ENCODE data around the gene TRHDE. TPM values are rescaled to one million over a fixed set of nuclear protein-coding genes. Genes with fewer than 3 reads are reported as not detected.
A peak's percentile ranks its signal among the peaks of the same experiment; 100 is the strongest.

The TRHDE gene
- polyA plus RNA-seq, 4 donors = 21.1 to 25.9 (median 22.3) TPM

- no peak for DNase-seq (ENCODE audit: low read depth in 4 of 4, low spot score in 2 of 4)
Observed at GRCh38 chr12:72307229-72307628, 35.1 kb downstream of the TRHDE start.

- no peak for DNase-seq (ENCODE audit: low read depth in 4 of 4, low spot score in 2 of 4)
Observed at GRCh38 chr12:72311946-72312345, 39.8 kb downstream of the TRHDE start.

GRCh38 chr12:72313806-72314205, 41.6 kb downstream of the TRHDE start:
- peak in 1 of 4 donors; percentile 7 for DNase-seq (ENCODE audit: low read depth in 4 of 4, low spot score in 2 of 4)

- DNase-seq (ENCODE audit: low read depth in 4 of 4, low spot score in 2 of 4) = no peak
Observed at GRCh38 chr12:72315858-72316257, 43.7 kb downstream of the TRHDE start.

- DNase-seq (ENCODE audit: low read depth in 4 of 4, low spot score in 2 of 4) = no peak
Observed at GRCh38 chr12:72318341-72318740, 46.2 kb downstream of the TRHDE start.

GRCh38 chr12:72323881-72324280, 51.7 kb downstream of the TRHDE start:
- DNase-seq (ENCODE audit: low read depth in 4 of 4, low spot score in 2 of 4) = no peak

GRCh38 chr12:72330301-72330700, 58.1 kb downstream of the TRHDE start:
- peak; percentile 60 to 77 (median 71) for DNase-seq (ENCODE audit: low read depth in 4 of 4, low spot score in 2 of 4)

GRCh38 chr12:72330784-72331183, 58.6 kb downstream of the TRHDE start:
- peak in 1 of 4 donors; percentile 5 for DNase-seq (ENCODE audit: low read depth in 4 of 4, low spot score in 2 of 4)

- no peak for DNase-seq (ENCODE audit: low read depth in 4 of 4, low spot score in 2 of 4)
Observed at GRCh38 chr12:72337382-72337781, 65.2 kb downstream of the TRHDE start.

- no peak for DNase-seq (ENCODE audit: low read depth in 4 of 4, low spot score in 2 of 4)
Observed at GRCh38 chr12:72337946-72338345, 65.8 kb downstream of the TRHDE start.

- DNase-seq (ENCODE audit: low read depth in 4 of 4, low spot score in 2 of 4) = no peak
Observed at GRCh38 chr12:72338437-72338836, 66.3 kb downstream of the TRHDE start.

GRCh38 chr12:72346363-72346944, 74.3 kb downstream of the TRHDE start:
- DNase-seq (ENCODE audit: low read depth in 4 of 4, low spot score in 2 of 4) = peak; percentile 55 to 88 (median 70)

- no peak for DNase-seq (ENCODE audit: low read depth in 4 of 4, low spot score in 2 of 4)
Observed at GRCh38 chr12:72349491-72349890, 77.3 kb downstream of the TRHDE start.

- no peak for DNase-seq (ENCODE audit: low read depth in 4 of 4, low spot score in 2 of 4)
Observed at GRCh38 chr12:72359416-72359815, 87.2 kb downstream of the TRHDE start.

GRCh38 chr12:72365151-72365550, 93.0 kb downstream of the TRHDE start:
- no peak for DNase-seq (ENCODE audit: low read depth in 4 of 4, low spot score in 2 of 4)

- DNase-seq (ENCODE audit: low read depth in 4 of 4, low spot score in 2 of 4) = no peak
Observed at GRCh38 chr12:72366255-72366654, 94.1 kb downstream of the TRHDE start.

GRCh38 chr12:72368298-72368697, 96.1 kb downstream of the TRHDE start:
- no peak for DNase-seq (ENCODE audit: low read depth in 4 of 4, low spot score in 2 of 4)

- DNase-seq (ENCODE audit: low read depth in 4 of 4, low spot score in 2 of 4) = no peak
Observed at GRCh38 chr12:72368719-72369422, 96.7 kb downstream of the TRHDE start.

- DNase-seq (ENCODE audit: low read depth in 4 of 4, low spot score in 2 of 4) = no peak
Observed at GRCh38 chr12:72369423-72369959, 97.3 kb downstream of the TRHDE start.

GRCh38 chr12:72380441-72380840, 108.3 kb downstream of the TRHDE start:
- DNase-seq (ENCODE audit: low read depth in 4 of 4, low spot score in 2 of 4) = no peak

- DNase-seq (ENCODE audit: low read depth in 4 of 4, low spot score in 2 of 4) = no peak
Observed at GRCh38 chr12:72388322-72388721, 116.2 kb downstream of the TRHDE start.

- no peak for DNase-seq (ENCODE audit: low read depth in 4 of 4, low spot score in 2 of 4)
Observed at GRCh38 chr12:72390146-72390545, 118.0 kb downstream of the TRHDE start.
